ENCODE data around the gene ARL2BP.

The ARL2BP gene

GRCh38 chr16:57226701-57227621 is 18.1 kb upstream of the ARL2BP start:
- no peak overlapping the region for H3K4me3 ChIP-seq (ENCODE audit: low read depth, low read length)
- DNase-seq (ENCODE audit: low read depth) = no peak
- no peak for TF ChIP-seq CTCF (conservative IDR thresholded peaks at IDR 0.05; ENCODE audit: low read depth, low read length)

- no peak overlapping the region for H3K4me3 ChIP-seq (ENCODE audit: low read depth, low read length)
- DNase-seq (ENCODE audit: low read depth) = no peak
- no peak for TF ChIP-seq CTCF (conservative IDR thresholded peaks at IDR 0.05; ENCODE audit: low read depth, low read length)
These were observed 16.0 kb upstream of the ARL2BP start for GRCh38 chr16:57229079-57229478.

- no peak for DNase-seq (ENCODE audit: low read depth)
- TF ChIP-seq CTCF (conservative IDR thresholded peaks at IDR 0.05; ENCODE audit: low read depth, low read length) = no peak
These were observed 13.2 kb upstream of the ARL2BP start for GRCh38 chr16:57231821-57232350.

GRCh38 chr16:57233944-57234706 is 10.9 kb upstream of the ARL2BP start:
- DNase-seq (ENCODE audit: low read depth) = no peak
- H3K4me3 ChIP-seq (ENCODE audit: low read depth, low read length) = no peak overlapping the region
- no peak for TF ChIP-seq CTCF (conservative IDR thresholded peaks at IDR 0.05; ENCODE audit: low read depth, low read length)

More at GRCh38 chr16:57231821-57232350, 13.2 kb upstream of the ARL2BP start:
- no peak overlapping the region for H3K4me3 ChIP-seq (ENCODE audit: low read depth, low read length)

GRCh38 chr16:57234707-57235092 is 10.4 kb upstream of the ARL2BP start:
- DNase-seq (ENCODE audit: low read depth) = no peak
- no peak overlapping the region for H3K4me3 ChIP-seq (ENCODE audit: low read depth, low read length)
- no peak for TF ChIP-seq CTCF (conservative IDR thresholded peaks at IDR 0.05; ENCODE audit: low read depth, low read length)

GRCh38 chr16:57235128-57236021 is 9.7 kb upstream of the ARL2BP start:
- peak; percentile 96 for DNase-seq (ENCODE audit: low read depth)
- no peak for TF ChIP-seq CTCF (conservative IDR thresholded peaks at IDR 0.05; ENCODE audit: low read depth, low read length)
- no peak overlapping the region for H3K4me3 ChIP-seq (ENCODE audit: low read depth, low read length)

All from choroid plexus epithelial cell (primary cell).